ENCODE measurements around the gene UBE2U. TPM values are rescaled to one million over a fixed set of nuclear protein-coding genes. Genes with fewer than 3 reads are reported as not detected.

Gene UBE2U
- polyA plus RNA-seq, 1 donor (not counting 4 experiments of a cell fraction or from before 2014, with no cell fraction given) = not detected

GRCh38 chr1:64287071-64287470 lies 83.6 kb downstream of the UBE2U start:
- no peak overlapping the region for H3K4me2 ChIP-seq (ENCODE audit: control insufficient read depth, extremely low read depth, insufficient read depth, low read depth, low read length)
- H3K4me3 ChIP-seq (ENCODE audit: control insufficient read depth in 2 of 3, extremely low read depth in 1 of 3, insufficient read depth in 2 of 3, low read depth in 1 of 3, low read length in 3 of 3) = no peak overlapping the region
- no peaks in the 10 kb centered on the region for H3K79me2 ChIP-seq (ENCODE audit: control insufficient read depth, insufficient read depth, low read length)
- DNase-seq (ENCODE audit: low read depth, low spot score) (no peak), FAIRE-seq (no peak)
- no peaks in the 10 kb centered on the region for H4K20me1 ChIP-seq (ENCODE audit: control insufficient read depth, extremely low read depth, insufficient read depth, low read length)
- H2AFZ ChIP-seq (ENCODE audit: control insufficient read depth, low read length) = no peak overlapping the region
- dilution Hi-C loops (cut with MboI; ENCODE audit: extremely low pct_ligation_motif_present, low sequenced_read_pairs) = no loop called here
- H3K27ac ChIP-seq (ENCODE audit: control insufficient read depth, insufficient read depth, low read length) = no peak overlapping the region
- no peaks in the 10 kb centered on the region for H3K9me3 ChIP-seq (ENCODE audit: control insufficient read depth, low read depth, low read length)
- H3K9ac ChIP-seq (ENCODE audit: control insufficient read depth, extremely low read depth, insufficient read depth, low read length) = no peak overlapping the region
- no peaks in the 10 kb centered on the region for H3K4me1 ChIP-seq (ENCODE audit: control insufficient read depth, extremely low read depth, insufficient read depth, low read length)
- H3K27me3 ChIP-seq (ENCODE audit: control insufficient read depth, extremely low read depth, insufficient read depth, low read length) = no peaks in the 10 kb centered on the region
- TF ChIP-seq EZH2 (IDR thresholded peaks at IDR 0.05; ENCODE audit: low read length) (no peak), CTCF (optimal IDR thresholded peaks at IDR 0.05 in 1 of 3, IDR thresholded peaks at IDR 0.05 in 1 of 3, conservative IDR thresholded peaks at IDR 0.05 in 1 of 3; ENCODE audit: extremely low read depth in 1 of 3, insufficient read depth in 2 of 3, low read length in 3 of 3) (no peak)
- no peaks in the 10 kb centered on the region for H3K36me3 ChIP-seq (ENCODE audit: control insufficient read depth in 2 of 2, extremely low read depth in 1 of 2, insufficient read depth in 2 of 2, low read length in 2 of 2)
- no peaks in the 10 kb centered on the region for H3K9me1 ChIP-seq (ENCODE audit: control insufficient read depth, extremely low read depth, insufficient read depth, low read length)

GRCh38 chr1:64290420-64290819 lies 87.0 kb downstream of the UBE2U start:
- H2AFZ ChIP-seq (ENCODE audit: control insufficient read depth, low read length) = no peak overlapping the region

More at GRCh38 chr1:64290420-64290819, 87.0 kb downstream of the UBE2U start:
- H3K36me3 ChIP-seq (ENCODE audit: control insufficient read depth in 2 of 2, extremely low read depth in 1 of 2, insufficient read depth in 2 of 2, low read length in 2 of 2) = no peaks in the 10 kb centered on the region
- dilution Hi-C loops (cut with MboI; ENCODE audit: extremely low pct_ligation_motif_present, low sequenced_read_pairs) = no loop called here
- H3K4me2 ChIP-seq (ENCODE audit: control insufficient read depth, extremely low read depth, insufficient read depth, low read depth, low read length) = no peak overlapping the region
- DNase-seq (ENCODE audit: low read depth, low spot score) = no peak
- H3K9ac ChIP-seq (ENCODE audit: control insufficient read depth, extremely low read depth, insufficient read depth, low read length) = no peak overlapping the region
- H3K27me3 ChIP-seq (ENCODE audit: control insufficient read depth, extremely low read depth, insufficient read depth, low read length) = no peaks in the 10 kb centered on the region
- H3K4me1 ChIP-seq (ENCODE audit: control insufficient read depth, extremely low read depth, insufficient read depth, low read length) = no peaks in the 10 kb centered on the region
- no peak overlapping the region for H3K27ac ChIP-seq (ENCODE audit: control insufficient read depth, insufficient read depth, low read length)
- no peak for FAIRE-seq
- no peak overlapping the region for H3K4me3 ChIP-seq (ENCODE audit: control insufficient read depth in 2 of 3, extremely low read depth in 1 of 3, insufficient read depth in 2 of 3, low read depth in 1 of 3, low read length in 3 of 3)
- no peaks in the 10 kb centered on the region for H4K20me1 ChIP-seq (ENCODE audit: control insufficient read depth, extremely low read depth, insufficient read depth, low read length)
- peaks cover 3% of the 10 kb centered on the region for H3K9me3 ChIP-seq (ENCODE audit: control insufficient read depth, low read depth, low read length)
- H3K9me1 ChIP-seq (ENCODE audit: control insufficient read depth, extremely low read depth, insufficient read depth, low read length) = no peaks in the 10 kb centered on the region
- no peak for TF ChIP-seq CTCF (optimal IDR thresholded peaks at IDR 0.05 in 1 of 3, IDR thresholded peaks at IDR 0.05 in 1 of 3, conservative IDR thresholded peaks at IDR 0.05 in 1 of 3; ENCODE audit: extremely low read depth in 1 of 3, insufficient read depth in 2 of 3, low read length in 3 of 3)
- no peak for TF ChIP-seq EZH2 (IDR thresholded peaks at IDR 0.05; ENCODE audit: low read length)
- no peaks in the 10 kb centered on the region for H3K79me2 ChIP-seq (ENCODE audit: control insufficient read depth, insufficient read depth, low read length)

Data from keratinocyte (primary cell).